Right atrium auricular region (tissue), 2 donors: ENCODE measurements around the gene UGT2B7. TPM values are rescaled to one million over a fixed set of nuclear protein-coding genes. Genes with fewer than 3 reads are reported as not detected.

Experiments used
- DNase-seq: peaks from one replicate; pipeline ENCODE4 v3.0.0-alpha.2; 2019; ENCODE audit warnings: low spot score
- H3K27ac ChIP-seq, 2 donors: fragments of 200-600 bp; sonication (generic); 1 replicate in 1 of 2; 2 replicates in 1 of 2; pipeline ENCODE4 v1.5.1; 2016 to 2019
- H3K27me3 ChIP-seq, 2 donors: fragments of 200-600 bp; sonication (generic); one replicate each; pipeline versions ENCODE4 v1.5.1 to v1.6.0; 2017 to 2019
- H3K36me3 ChIP-seq: fragments of 200-600 bp; sonication (generic); one replicate; pipeline ENCODE4 v1.5.1; 2016
- H3K4me1 ChIP-seq, 2 donors: fragments of 200-600 bp; sonication (generic); one replicate each; pipeline versions ENCODE4 v1.5.1 to v1.6.0; 2017 to 2019
- H3K4me3 ChIP-seq, 2 donors: fragments of 200-600 bp; sonication (generic); 1 replicate in 1 of 2; 2 replicates in 1 of 2; pipeline ENCODE4 v1.5.1; 2017 to 2019; ENCODE audit warnings: mild to moderate bottlenecking in 1 of 2, moderate library complexity in 1 of 2
- H3K9me3 ChIP-seq, 2 donors: fragments of 200-600 bp; sonication (generic); one replicate each; pipeline ENCODE4 v1.5.1; 2019
- CTCF ChIP-seq, 2 donors: fragments of 200-600 bp; sonication (generic); IDR thresholded peaks; one replicate each; pipeline ENCODE4 v1.5.1; 2019; ENCODE audit warnings: antibody characterized with exemption in 2 of 2
- total RNA-seq, 2 donors: library from RNA; depleted of rRNA; stranded (reverse); fragments of >200 nt; gene quantifications; one replicate each; pipeline ENCODE4 v1.1.0, GENCODE V29; 2016

The UGT2B7 gene
- total RNA-seq, 2 donors from 2014 or later, result not detected

GRCh38 chr4:69075061-69075792 lies 21.0 kb upstream of the UGT2B7 start:
- no peaks in the 10 kb centered on the region for H3K4me1 ChIP-seq
- DNase-seq, result no peak
- no peaks in the 10 kb centered on the region for H3K36me3 ChIP-seq
- no peak overlapping the region for H3K27ac ChIP-seq
- no peaks in the 10 kb centered on the region for H3K9me3 ChIP-seq
- H3K4me3 ChIP-seq, result no peak overlapping the region
- no peak for TF ChIP-seq CTCF (IDR thresholded peaks at IDR 0.05)
- no peaks in the 10 kb centered on the region for H3K27me3 ChIP-seq

- no peak for DNase-seq
- H3K4me1 ChIP-seq, result no peaks in the 10 kb centered on the region
- no peak overlapping the region for H3K4me3 ChIP-seq
- no peak for TF ChIP-seq CTCF (IDR thresholded peaks at IDR 0.05)
- no peak overlapping the region for H3K27ac ChIP-seq
- H3K36me3 ChIP-seq, result no peaks in the 10 kb centered on the region
- H3K9me3 ChIP-seq, result no peaks in the 10 kb centered on the region
- H3K27me3 ChIP-seq, result no peaks in the 10 kb centered on the region
Measured at GRCh38 chr4:69078852-69079251, 17.4 kb upstream of the UGT2B7 start.

GRCh38 chr4:69088473-69088872 lies 7.8 kb upstream of the UGT2B7 start:
- Histone ChIP-seq H3K4me3 (no peak overlapping the region), H3K27ac (no peak overlapping the region), H3K36me3 (no peaks in the 10 kb centered on the region), H3K9me3 (peaks cover 0 to 14% of the 10 kb centered on the region in 2 donors), H3K27me3 (no peaks in the 10 kb centered on the region), H3K4me1 (no peaks in the 10 kb centered on the region)
- no peak for DNase-seq
- no peak for TF ChIP-seq CTCF (IDR thresholded peaks at IDR 0.05)

- peaks cover 0 to 14% of the 10 kb centered on the region in 2 donors for H3K9me3 ChIP-seq
- H3K4me3 ChIP-seq, result no peak overlapping the region
- no peaks in the 10 kb centered on the region for H3K4me1 ChIP-seq
- no peak overlapping the region for H3K27ac ChIP-seq
- no peak for TF ChIP-seq CTCF (IDR thresholded peaks at IDR 0.05)
- no peaks in the 10 kb centered on the region for H3K36me3 ChIP-seq
- DNase-seq, result no peak
- no peaks in the 10 kb centered on the region for H3K27me3 ChIP-seq
Measured at GRCh38 chr4:69089388-69089787, 6.9 kb upstream of the UGT2B7 start.

- no peak for DNase-seq
- no peak overlapping the region for H3K27ac ChIP-seq
- no peaks in the 10 kb centered on the region for H3K36me3 ChIP-seq
- H3K9me3 ChIP-seq, result peaks cover 0 to 14% of the 10 kb centered on the region in 2 donors
- H3K27me3 ChIP-seq, result no peaks in the 10 kb centered on the region
- no peak overlapping the region for H3K4me3 ChIP-seq
- TF ChIP-seq CTCF (IDR thresholded peaks at IDR 0.05), result no peak
- no peaks in the 10 kb centered on the region for H3K4me1 ChIP-seq
Measured at GRCh38 chr4:69092190-69092589, 4.1 kb upstream of the UGT2B7 start.
